ENCODE results near the gene MTHFSD.

MTHFSD gene

DNA sequence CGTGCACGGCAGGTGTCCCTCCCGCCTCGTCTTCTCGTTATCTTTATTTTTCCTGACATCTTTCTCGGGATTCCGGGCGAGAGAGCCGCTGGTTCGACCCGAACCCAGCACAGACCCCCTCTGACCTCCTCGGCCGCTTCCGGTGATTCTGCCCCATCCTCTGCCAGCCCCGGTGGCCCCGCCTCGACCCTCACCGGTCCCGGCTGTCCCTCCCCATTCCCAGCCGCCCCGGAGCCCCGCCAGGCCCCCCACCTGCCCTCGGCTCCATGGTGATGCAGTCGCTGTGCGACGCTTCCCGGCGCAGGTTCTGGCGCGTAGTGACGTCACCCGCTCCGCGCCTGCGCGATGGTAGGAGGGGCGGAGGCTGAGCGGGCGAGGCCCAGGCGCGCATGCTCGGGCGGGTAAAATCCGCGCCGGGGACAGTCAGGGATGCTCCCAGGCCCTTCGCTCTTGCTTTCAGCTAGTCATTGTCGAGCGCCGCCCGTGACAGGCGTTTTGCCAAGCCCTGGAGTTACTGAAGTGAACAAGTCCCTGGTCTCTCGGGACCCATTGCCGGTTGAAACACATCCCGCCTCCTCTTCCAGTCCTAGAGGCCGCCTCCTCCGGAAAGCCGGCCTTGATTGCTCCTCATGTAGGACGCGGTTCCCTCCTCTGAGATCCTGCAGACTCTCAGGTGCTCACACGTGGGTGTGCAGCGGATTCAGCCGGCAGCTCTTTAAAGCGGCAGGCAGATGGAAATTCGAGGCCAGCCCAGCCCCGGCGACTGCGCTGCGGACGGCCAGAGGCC lies at the start of gene MTHFSD:
Gene MTHFSD (minus strand): TSS at position 319 of the 787 bp plus-strand sequence. CDS start 51 bp downstream, at position 268.
- peaks cover 15% of the 10 kb centered on the region for H3K4me1 ChIP-seq (ENCODE audit: control insufficient read depth, insufficient read depth, low read length)
- H3K27me3 ChIP-seq (ENCODE audit: control insufficient read depth in 1 of 2, insufficient read depth in 2 of 2, low read length in 2 of 2), result peaks cover 3 to 6% of the 10 kb centered on the region in 2 donors
- H3K27ac ChIP-seq (ENCODE audit: low read length), result peak within 1 kb of the TSS; percentile 82
- H3K4me3 ChIP-seq (ENCODE audit: low read length in 2 of 2), result peak within 1 kb of the TSS; percentile 95 to 96
- peak within 1 kb of the TSS; percentile 85 to 95 for H3K9ac ChIP-seq (ENCODE audit: low read length in 2 of 2)
- H3K36me3 ChIP-seq (ENCODE audit: control insufficient read depth in 2 of 2, insufficient read depth in 2 of 2, low read length in 2 of 2), result peaks cover 6 to 15% of the 10 kb centered on the region in 2 donors
- H3K9me3 ChIP-seq (ENCODE audit: control insufficient read depth in 2 of 2, low read length in 2 of 2), result no peaks in the 10 kb centered on the region

DNA sequence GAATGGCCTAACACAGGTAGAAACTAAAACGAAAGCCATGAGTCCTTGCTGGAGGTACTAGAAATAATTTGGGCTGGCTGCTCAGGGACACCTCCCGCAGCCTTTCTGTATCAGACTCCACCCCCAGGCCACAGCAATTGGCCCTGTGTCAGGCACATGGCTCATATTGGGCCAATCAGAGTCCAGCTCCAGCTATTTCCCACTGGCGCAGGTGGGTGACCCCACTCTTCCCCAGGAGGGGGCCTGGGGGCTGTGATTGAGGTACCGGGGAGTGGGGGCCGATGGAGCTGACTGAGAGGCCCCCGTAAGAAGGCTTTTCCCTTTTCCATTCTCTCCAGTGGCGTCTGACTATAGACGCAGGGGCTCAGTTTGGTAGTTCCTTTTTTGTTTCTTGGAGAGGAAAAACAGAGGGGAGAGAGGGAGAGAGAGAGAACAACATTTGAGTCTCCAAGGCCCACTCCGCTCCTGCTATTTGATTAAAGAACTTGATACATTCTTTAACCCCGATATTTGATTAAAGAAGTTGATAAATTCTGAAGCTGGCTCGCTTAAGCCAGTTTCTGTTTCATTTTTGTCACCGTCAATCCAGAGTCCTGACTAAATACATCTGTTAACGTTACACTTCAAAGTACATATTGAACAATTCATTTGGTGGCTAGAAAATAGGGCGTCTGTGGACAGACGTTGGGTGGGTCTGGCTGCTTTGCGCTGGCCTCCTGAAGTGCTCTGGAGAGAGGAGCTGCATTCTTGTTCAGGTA lies 49.6 kb upstream of the MTHFSD start:
- Histone ChIP-seq H3K4me3 (ENCODE audit: low read length in 2 of 2) (no peak overlapping the region), H3K27me3 (ENCODE audit: control insufficient read depth in 1 of 2, insufficient read depth in 2 of 2, low read length in 2 of 2) (peaks cover 4 to 22% of the 10 kb centered on the region in 2 donors)

DNA sequence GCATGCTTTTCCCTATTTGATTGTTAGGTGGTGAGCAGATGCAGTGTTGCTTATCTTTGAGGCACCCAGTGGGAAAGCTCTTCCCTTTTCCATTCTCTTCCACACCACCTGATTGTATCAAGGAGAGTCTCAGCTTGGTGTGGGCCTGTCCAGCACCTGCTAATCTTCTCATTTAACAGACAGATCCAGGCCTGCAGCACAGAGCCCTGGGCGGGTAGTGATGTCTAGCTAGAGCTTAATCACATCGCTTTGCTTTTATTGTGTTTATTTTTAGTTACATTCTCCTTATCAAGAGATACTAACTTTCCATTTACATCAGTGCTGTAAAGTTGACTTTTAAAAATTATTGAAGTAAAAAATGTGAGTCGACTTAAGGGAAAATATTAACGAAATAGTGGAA lies 47.5 kb upstream of the MTHFSD start:
- peaks cover 4 to 24% of the 10 kb centered on the region in 2 donors for H3K27me3 ChIP-seq (ENCODE audit: control insufficient read depth in 1 of 2, insufficient read depth in 2 of 2, low read length in 2 of 2)
- peaks cover 2% of the 10 kb centered on the region for H3K4me1 ChIP-seq (ENCODE audit: control insufficient read depth, insufficient read depth, low read length)
- no peak overlapping the region for H3K9ac ChIP-seq (ENCODE audit: low read length in 2 of 2)
- no peak overlapping the region for H3K4me3 ChIP-seq (ENCODE audit: low read length in 2 of 2)
- no peaks in the 10 kb centered on the region for H3K9me3 ChIP-seq (ENCODE audit: control insufficient read depth in 2 of 2, low read length in 2 of 2)
- H3K36me3 ChIP-seq (ENCODE audit: control insufficient read depth in 2 of 2, insufficient read depth in 2 of 2, low read length in 2 of 2), result no peaks in the 10 kb centered on the region
- no peak overlapping the region for H3K27ac ChIP-seq (ENCODE audit: low read length)

More for the DNA sequence above, 49.6 kb upstream of the MTHFSD start:
- H3K36me3 ChIP-seq (ENCODE audit: control insufficient read depth in 2 of 2, insufficient read depth in 2 of 2, low read length in 2 of 2), result no peaks in the 10 kb centered on the region
- no peaks in the 10 kb centered on the region for H3K4me1 ChIP-seq (ENCODE audit: control insufficient read depth, insufficient read depth, low read length)
- no peaks in the 10 kb centered on the region for H3K9me3 ChIP-seq (ENCODE audit: control insufficient read depth in 2 of 2, low read length in 2 of 2)
- no peak overlapping the region for H3K27ac ChIP-seq (ENCODE audit: low read length)
- no peak overlapping the region for H3K9ac ChIP-seq (ENCODE audit: low read length in 2 of 2)

- Histone ChIP-seq H3K27me3 (ENCODE audit: control insufficient read depth in 1 of 2, insufficient read depth in 2 of 2, low read length in 2 of 2) (peaks cover 7 to 30% of the 10 kb centered on the region in 2 donors), H3K27ac (ENCODE audit: low read length) (no peak overlapping the region), H3K36me3 (ENCODE audit: control insufficient read depth in 2 of 2, insufficient read depth in 2 of 2, low read length in 2 of 2) (no peaks in the 10 kb centered on the region), H3K9me3 (ENCODE audit: control insufficient read depth in 2 of 2, low read length in 2 of 2) (no peaks in the 10 kb centered on the region), H3K9ac (ENCODE audit: low read length in 2 of 2) (no peak overlapping the region), H3K4me1 (ENCODE audit: control insufficient read depth, insufficient read depth, low read length) (peaks cover 2% of the 10 kb centered on the region), H3K4me3 (ENCODE audit: low read length in 2 of 2) (no peak overlapping the region)
Observed at GRCh38 chr16:86601356-86601755, 46.3 kb upstream of the MTHFSD start.

DNA sequence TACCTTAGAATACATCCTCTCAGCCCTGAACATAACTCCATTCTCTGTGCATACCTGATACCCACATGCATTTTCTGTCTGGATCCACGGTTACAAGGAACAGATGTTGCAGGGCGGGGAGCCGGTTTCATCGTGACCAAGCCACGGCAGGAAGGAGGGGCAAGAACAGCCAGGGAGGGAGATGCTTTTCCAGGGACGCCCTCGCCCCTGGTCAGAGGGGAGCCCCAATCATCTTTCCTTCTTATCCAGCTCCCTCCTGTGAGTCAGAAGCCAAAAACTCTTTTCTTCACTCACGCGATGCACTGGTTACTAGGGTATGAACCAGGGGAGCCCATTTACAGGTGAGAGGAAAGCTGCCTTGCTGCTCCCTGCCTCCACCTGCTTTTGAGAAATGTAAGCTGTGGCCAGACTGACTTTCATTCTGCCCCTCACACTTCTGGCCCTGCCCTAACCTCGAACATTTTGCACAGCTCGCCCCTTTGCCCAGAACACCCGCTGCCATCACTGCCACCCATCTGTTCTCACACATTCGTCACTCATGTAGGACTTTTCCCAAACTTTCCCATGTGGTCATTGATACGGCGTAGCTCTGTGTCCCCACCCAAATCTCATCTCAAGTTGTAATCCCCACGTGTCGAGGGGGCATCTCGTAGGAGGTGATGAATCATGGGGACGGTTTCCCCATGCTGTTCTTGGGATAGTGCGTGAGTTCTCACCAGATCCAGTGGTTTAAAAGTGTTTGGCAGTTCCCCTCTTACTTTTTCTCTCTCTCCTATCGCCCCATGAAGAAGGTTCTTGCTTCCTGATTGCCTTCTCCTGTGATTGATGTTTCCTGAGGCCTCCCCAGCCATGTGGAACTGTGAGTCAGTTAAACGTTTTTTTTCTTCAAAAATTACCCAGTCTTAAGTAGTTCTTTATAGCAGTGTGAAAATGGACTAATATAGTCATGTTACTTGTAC lies 43.9 kb upstream of the MTHFSD start:
- Histone ChIP-seq H3K4me3 (ENCODE audit: low read length in 2 of 2) (no peak overlapping the region), H3K4me1 (ENCODE audit: control insufficient read depth, insufficient read depth, low read length) (peaks cover 10% of the 10 kb centered on the region), H3K27ac (ENCODE audit: low read length) (no peak overlapping the region), H3K9ac (ENCODE audit: low read length in 2 of 2) (no peak overlapping the region), H3K9me3 (ENCODE audit: control insufficient read depth in 2 of 2, low read length in 2 of 2) (no peaks in the 10 kb centered on the region), H3K27me3 (ENCODE audit: control insufficient read depth in 1 of 2, insufficient read depth in 2 of 2, low read length in 2 of 2) (peaks cover 28 to 39% of the 10 kb centered on the region in 2 donors), H3K36me3 (ENCODE audit: control insufficient read depth in 2 of 2, insufficient read depth in 2 of 2, low read length in 2 of 2) (no peaks in the 10 kb centered on the region)

- no peak overlapping the region for H3K4me3 ChIP-seq (ENCODE audit: low read length in 2 of 2)
- no peak overlapping the region for H3K27ac ChIP-seq (ENCODE audit: low read length)
- H3K36me3 ChIP-seq (ENCODE audit: control insufficient read depth in 2 of 2, insufficient read depth in 2 of 2, low read length in 2 of 2), result no peaks in the 10 kb centered on the region
- H3K9me3 ChIP-seq (ENCODE audit: control insufficient read depth in 2 of 2, low read length in 2 of 2), result no peaks in the 10 kb centered on the region
- H3K27me3 ChIP-seq (ENCODE audit: control insufficient read depth in 1 of 2, insufficient read depth in 2 of 2, low read length in 2 of 2), result peaks cover 36 to 47% of the 10 kb centered on the region in 2 donors
- H3K4me1 ChIP-seq (ENCODE audit: control insufficient read depth, insufficient read depth, low read length), result peaks cover 10% of the 10 kb centered on the region
- no peak overlapping the region for H3K9ac ChIP-seq (ENCODE audit: low read length in 2 of 2)
Observed at GRCh38 chr16:86597880-86598606, 43.0 kb upstream of the MTHFSD start.

GRCh38 chr16:86597126-86597879 lies 42.3 kb upstream of the MTHFSD start:
- Histone ChIP-seq H3K36me3 (ENCODE audit: control insufficient read depth in 2 of 2, insufficient read depth in 2 of 2, low read length in 2 of 2) (no peaks in the 10 kb centered on the region), H3K4me3 (ENCODE audit: low read length in 2 of 2) (no peak overlapping the region), H3K27me3 (ENCODE audit: control insufficient read depth in 1 of 2, insufficient read depth in 2 of 2, low read length in 2 of 2) (peaks cover 39 to 50% of the 10 kb centered on the region in 2 donors)

DNA sequence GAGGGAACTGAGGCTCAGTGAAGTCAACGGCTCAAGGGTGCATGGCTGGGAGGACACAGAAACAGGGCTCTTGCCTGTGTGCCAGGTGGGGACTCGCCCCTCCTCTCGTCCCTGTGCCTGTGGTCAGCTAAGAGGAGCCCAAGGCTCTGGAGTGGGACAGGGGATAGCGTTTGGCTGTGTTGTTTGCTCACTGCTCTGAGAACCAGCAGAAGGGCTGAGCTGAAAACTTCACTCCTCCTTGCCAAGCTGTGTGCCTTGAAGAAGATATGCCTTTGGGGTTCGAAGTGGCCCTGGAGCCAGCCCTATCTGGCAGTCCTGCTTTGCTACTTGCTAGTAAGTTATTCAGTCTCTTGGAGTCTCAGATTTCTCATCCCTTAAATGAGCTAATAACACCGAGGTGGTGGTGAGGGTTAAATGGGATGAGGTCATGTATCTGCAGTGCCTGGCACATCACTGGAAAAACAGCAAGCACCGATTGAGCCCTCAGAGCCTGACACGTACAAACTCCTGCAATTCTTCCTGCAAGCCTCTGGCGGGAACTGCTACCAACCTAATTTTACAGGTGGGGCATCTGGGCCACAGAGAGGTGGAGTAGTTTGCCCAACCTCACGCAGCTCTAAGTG lies 41.1 kb upstream of the MTHFSD start:
- Histone ChIP-seq H3K9me3 (ENCODE audit: control insufficient read depth in 2 of 2, low read length in 2 of 2) (peaks cover 0 to 3% of the 10 kb centered on the region in 2 donors), H3K9ac (ENCODE audit: low read length in 2 of 2) (no peak overlapping the region), H3K4me3 (ENCODE audit: low read length in 2 of 2) (no peak overlapping the region), H3K27me3 (ENCODE audit: control insufficient read depth in 1 of 2, insufficient read depth in 2 of 2, low read length in 2 of 2) (peaks cover 49 to 54% of the 10 kb centered on the region in 2 donors), H3K4me1 (ENCODE audit: control insufficient read depth, insufficient read depth, low read length) (peaks cover 10% of the 10 kb centered on the region), H3K36me3 (ENCODE audit: control insufficient read depth in 2 of 2, insufficient read depth in 2 of 2, low read length in 2 of 2) (no peaks in the 10 kb centered on the region), H3K27ac (ENCODE audit: low read length) (no peak overlapping the region)

More at GRCh38 chr16:86597126-86597879, 42.3 kb upstream of the MTHFSD start:
- Histone ChIP-seq H3K9me3 (ENCODE audit: control insufficient read depth in 2 of 2, low read length in 2 of 2) (no peaks in the 10 kb centered on the region), H3K27ac (ENCODE audit: low read length) (no peak overlapping the region), H3K9ac (ENCODE audit: low read length in 2 of 2) (no peak overlapping the region), H3K4me1 (ENCODE audit: control insufficient read depth, insufficient read depth, low read length) (peaks cover 10% of the 10 kb centered on the region)

DNA sequence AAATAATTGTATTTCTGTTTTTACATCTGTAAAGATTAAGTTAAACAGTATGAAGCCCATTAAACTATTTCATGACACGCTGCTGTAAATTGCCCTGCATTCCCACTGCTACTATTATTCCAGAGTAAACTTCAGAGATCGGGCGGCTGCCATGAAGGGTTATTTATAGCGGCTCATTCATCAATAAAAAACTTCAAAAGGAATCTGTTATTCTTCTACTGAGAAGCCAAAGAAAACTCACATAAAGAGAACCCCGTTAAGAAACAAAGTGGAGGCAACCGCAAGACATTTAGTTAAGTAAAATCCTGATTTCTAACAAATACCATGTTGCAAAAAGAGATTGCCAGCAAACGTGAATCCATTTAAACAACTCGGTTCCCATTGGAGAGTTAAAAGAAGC lies 39.7 kb upstream of the MTHFSD start:
- H3K36me3 ChIP-seq (ENCODE audit: control insufficient read depth in 2 of 2, insufficient read depth in 2 of 2, low read length in 2 of 2), result no peaks in the 10 kb centered on the region
- peaks cover 10% of the 10 kb centered on the region for H3K4me1 ChIP-seq (ENCODE audit: control insufficient read depth, insufficient read depth, low read length)
- H3K9me3 ChIP-seq (ENCODE audit: control insufficient read depth in 2 of 2, low read length in 2 of 2), result peaks cover 0 to 6% of the 10 kb centered on the region in 2 donors
- no peak overlapping the region for H3K9ac ChIP-seq (ENCODE audit: low read length in 2 of 2)
- peaks cover 52 to 56% of the 10 kb centered on the region in 2 donors for H3K27me3 ChIP-seq (ENCODE audit: control insufficient read depth in 1 of 2, insufficient read depth in 2 of 2, low read length in 2 of 2)
- H3K27ac ChIP-seq (ENCODE audit: low read length), result no peak overlapping the region
- H3K4me3 ChIP-seq (ENCODE audit: low read length in 2 of 2), result no peak overlapping the region

Data from stomach smooth muscle (tissue), 2 donors.